Measurements from ENCODE around the gene GPR176.

- TF ChIP-seq HDGF (IDR thresholded peaks at IDR 0.05; ENCODE audit: borderline replicate concordance) (no peak), FOXK2 (IDR thresholded peaks at IDR 0.05) (no peak), SUZ12 (IDR thresholded peaks at IDR 0.05) (no peak), FOXA1 (IDR thresholded peaks at IDR 0.05) (no peak), ARNT (IDR thresholded peaks at IDR 0.05) (no peak), SP1 (IDR thresholded peaks at IDR 0.05) (no peak)
Measured at GRCh38 chr15:39857132-39857531, 62.9 kb downstream of the GPR176 start.

All from HEK293T (cell line).